Pancreas (tissue), 10 donors: ENCODE data around the gene CD59. TPM values are rescaled to one million over a fixed set of nuclear protein-coding genes. Genes with fewer than 3 reads are reported as not detected.
A peak's percentile ranks its signal among the peaks of the same experiment; 100 is the strongest.

Source experiments
- ATAC-seq, 4 donors: fragments of 200-7000 bp; cut with Tn5 transposase; one replicate each; pipeline versions ENCODE4 v1.8.0 to v1.9.1; 2020; ENCODE audit warnings: mild to moderate bottlenecking in 4 of 4, moderate library complexity in 4 of 4
- DNase-seq, 6 donors: peaks; one replicate each; pipeline ENCODE4 v3.0.0-alpha.2; 2020
- FAIRE-seq: peaks from 2 replicates; lab custom pipeline; 2012; peaks lifted over from hg19 to GRCh38; lab: Jason Lieb, UNC
- H3K27ac ChIP-seq, 4 donors: fragments of 200-600 bp; sonication (generic); 1 replicate in 3 of 4; 2 replicates in 1 of 4; pipeline versions ENCODE4 v1.5.0 to v1.8.0; 2020
- H3K27me3 ChIP-seq, 4 donors: fragments of 200-600 bp; one replicate each; pipeline ENCODE4 v1.8.0; 2021
- H3K36me3 ChIP-seq, 3 donors: fragments of 200-600 bp; sonication (generic) in 1 of 3; one replicate each; pipeline versions ENCODE4 v1.5.0 to v1.8.0; 2020 to 2021
- H3K4me1 ChIP-seq, 3 donors: fragments of 200-600 bp; one replicate each; pipeline ENCODE4 v1.8.0; 2021
- H3K4me3 ChIP-seq, 4 donors: fragments of 200-600 bp; sonication (generic) in 2 of 4; one replicate each; pipeline versions ENCODE4 v1.5.0 to v1.8.0; 2020 to 2021
- H3K9me3 ChIP-seq, 4 donors: fragments of 200-600 bp; one replicate each; pipeline ENCODE4 v1.8.0; 2021
- CTCF ChIP-seq, 4 donors: fragments of 200-600 bp; sonication (generic) in 3 of 4; IDR thresholded peaks; one replicate each; pipeline versions ENCODE4 v1.5.0 to v1.8.0; 2021; ENCODE audit warnings: antibody characterized with exemption in 4 of 4
- WGBS, 2 donors: extraction: QIAGEN DNeasy Blood & Tissue Kit; methylation state at CpG; one replicate each; pipeline ENCODE4 v1.1.7; 2013; 5-methylcytosine and 5-hydroxymethylcytosine counted together
- intact Hi-C, 3 donors: fragments of 100-400 bp; cut with DNase I; formaldehyde crosslinking; loops; one replicate each; pipeline versions ENCODE4 v1.11.1 to v1.14.2; 2022
- polyA plus RNA-seq, 2 donors: library from polyadenylated mRNA; stranded (reverse); fragments of 200-250 nt; gene quantifications; one replicate each; pipeline ENCODE4 v1.2.3, GENCODE V29; 2013
- total RNA-seq, 6 donors: library from RNA; stranded (reverse); fragmentation: NEBNext Ultra II Directional in 4 of 6; extraction: Animal tissue kit (Norgen Biotek cat#: 25700) in 4 of 6; gene quantifications; one replicate each; pipeline versions ENCODE4 v1.2.1 to v1.2.4, GENCODE V29; 2021 to 2023
- donor health status: healthy with polysubstance abuse.
- donor health status: DM: no; HTN: no; CAD: no; lungs with moderate emphysema.
- donor health status: DM: no; HTN: no; CAD: no.
- donor health status: control.
- donor health status: control.
- donor health status: Bipolar disorder and iron deficiency.
- donor health status: DM: yes; HTN: yes; CAD: no.
- donor health status: DM: no; HTN: no; CAD: no.
- donor health status: DM: no; HTN: no; CAD: no.
- donor health status: DM: yes; HTN: yes; CAD: no.

Gene CD59
- total and polyA plus RNA-seq, 8 donors, result 44.4 to 495 (median 170) TPM

GRCh38 chr11:33721984-33722383 lies 14.2 kb downstream of the CD59 start:
- ATAC-seq (no peak), FAIRE-seq (no peak), DNase-seq (no peak)
- Histone ChIP-seq H3K9me3 (no peaks in the 10 kb centered on the region), H3K27ac (peak overlapping the region in 2 of 4 donors; percentile 4 to 68), H3K4me1 (peaks cover 0 to 25% (median 5%) of the 10 kb centered on the region in 3 donors), H3K27me3 (no peaks in the 10 kb centered on the region), H3K4me3 (no peak overlapping the region), H3K36me3 (peaks cover 0 to 24% (median 7%) of the 10 kb centered on the region in 3 donors)
- TF ChIP-seq CTCF (IDR thresholded peaks at IDR 0.05), result no peak
- intact Hi-C loops, result no loop called here
- WGBS, 2 donors, result 75 to 81% methylated on average over 5 of the region's 5 CpGs

GRCh38 chr11:33721426-33721825 lies 14.8 kb downstream of the CD59 start:
- Histone ChIP-seq H3K4me3 (no peak overlapping the region), H3K9me3 (no peaks in the 10 kb centered on the region), H3K27me3 (no peaks in the 10 kb centered on the region), H3K36me3 (peaks cover 0 to 28% (median 7%) of the 10 kb centered on the region in 3 donors), H3K4me1 (peaks cover 0 to 30% (median 5%) of the 10 kb centered on the region in 3 donors), H3K27ac (peak overlapping the region in 1 of 4 donors; percentile 18)
- intact Hi-C loops, result no loop called here
- TF ChIP-seq CTCF (IDR thresholded peaks at IDR 0.05), result no peak
- DNase-seq, result no peak
- no peak for ATAC-seq
- FAIRE-seq, result no peak
- WGBS, 2 donors, result 12 to 16% methylated on average over 1 of the region's 1 CpG

- WGBS, 2 donors, result 81 to 85% methylated on average over 5 of the region's 5 CpGs
- H3K9me3 ChIP-seq, result no peaks in the 10 kb centered on the region
- H3K27ac ChIP-seq, result no peak overlapping the region
- no peaks in the 10 kb centered on the region for H3K27me3 ChIP-seq
- H3K4me3 ChIP-seq, result no peak overlapping the region
- DNase-seq (no peak), ATAC-seq (no peak), FAIRE-seq (no peak)
- peaks cover 5 to 27% (median 11%) of the 10 kb centered on the region in 3 donors for H3K4me1 ChIP-seq
- intact Hi-C loops, result no loop called here
- H3K36me3 ChIP-seq, result peaks cover 0 to 28% (median 7%) of the 10 kb centered on the region in 3 donors
- TF ChIP-seq CTCF (IDR thresholded peaks at IDR 0.05), result no peak
Measured at GRCh38 chr11:33719587-33719986, 16.6 kb downstream of the CD59 start.

- DNase-seq (no peak), FAIRE-seq (no peak), ATAC-seq (no peak)
- Histone ChIP-seq H3K4me1 (peaks cover 10 to 25% (median 22%) of the 10 kb centered on the region in 3 donors), H3K9me3 (no peaks in the 10 kb centered on the region), H3K27ac (no peak overlapping the region), H3K27me3 (no peaks in the 10 kb centered on the region), H3K4me3 (no peak overlapping the region), H3K36me3 (peaks cover 0 to 28% (median 7%) of the 10 kb centered on the region in 3 donors)
- 73 to 78% methylated on average over 2 of the region's 2 CpGs for WGBS, 2 donors
- intact Hi-C loops, result no loop called here
- no peak for TF ChIP-seq CTCF (IDR thresholded peaks at IDR 0.05)
Measured at GRCh38 chr11:33718440-33718839, 17.8 kb downstream of the CD59 start.

- FAIRE-seq (no peak), DNase-seq (no peak)
- WGBS, 2 donors, result 18 to 22% methylated on average over 2 of the region's 2 CpGs
Measured at GRCh38 chr11:33716243-33716642, 20.0 kb downstream of the CD59 start.

More at GRCh38 chr11:33716243-33716642, 20.0 kb downstream of the CD59 start:
- Histone ChIP-seq H3K27ac (peak overlapping the region in 1 of 4 donors; percentile 17), H3K4me1 (peaks cover 15 to 32% (median 24%) of the 10 kb centered on the region in 3 donors), H3K27me3 (no peaks in the 10 kb centered on the region), H3K36me3 (peaks cover 0 to 28% (median 7%) of the 10 kb centered on the region in 3 donors), H3K4me3 (no peak overlapping the region), H3K9me3 (no peaks in the 10 kb centered on the region)
- TF ChIP-seq CTCF (IDR thresholded peaks at IDR 0.05), result peak in 1 of 4 donors; percentile 18
- intact Hi-C loops, result no loop called here
- peak in 2 of 4 donors; percentile 59 to 72 for ATAC-seq
